ENCODE data around the gene SELENOI. TPM values are rescaled to one million over a fixed set of nuclear protein-coding genes. Genes with fewer than 3 reads are reported as not detected.

Gene SELENOI
- total and polyA plus RNA-seq, 10 of the 15 experiments (the other 5 are each of a cell fraction or from before 2014, with no cell fraction given): 5.2 to 31.4 (median 17.4) TPM

DNA sequence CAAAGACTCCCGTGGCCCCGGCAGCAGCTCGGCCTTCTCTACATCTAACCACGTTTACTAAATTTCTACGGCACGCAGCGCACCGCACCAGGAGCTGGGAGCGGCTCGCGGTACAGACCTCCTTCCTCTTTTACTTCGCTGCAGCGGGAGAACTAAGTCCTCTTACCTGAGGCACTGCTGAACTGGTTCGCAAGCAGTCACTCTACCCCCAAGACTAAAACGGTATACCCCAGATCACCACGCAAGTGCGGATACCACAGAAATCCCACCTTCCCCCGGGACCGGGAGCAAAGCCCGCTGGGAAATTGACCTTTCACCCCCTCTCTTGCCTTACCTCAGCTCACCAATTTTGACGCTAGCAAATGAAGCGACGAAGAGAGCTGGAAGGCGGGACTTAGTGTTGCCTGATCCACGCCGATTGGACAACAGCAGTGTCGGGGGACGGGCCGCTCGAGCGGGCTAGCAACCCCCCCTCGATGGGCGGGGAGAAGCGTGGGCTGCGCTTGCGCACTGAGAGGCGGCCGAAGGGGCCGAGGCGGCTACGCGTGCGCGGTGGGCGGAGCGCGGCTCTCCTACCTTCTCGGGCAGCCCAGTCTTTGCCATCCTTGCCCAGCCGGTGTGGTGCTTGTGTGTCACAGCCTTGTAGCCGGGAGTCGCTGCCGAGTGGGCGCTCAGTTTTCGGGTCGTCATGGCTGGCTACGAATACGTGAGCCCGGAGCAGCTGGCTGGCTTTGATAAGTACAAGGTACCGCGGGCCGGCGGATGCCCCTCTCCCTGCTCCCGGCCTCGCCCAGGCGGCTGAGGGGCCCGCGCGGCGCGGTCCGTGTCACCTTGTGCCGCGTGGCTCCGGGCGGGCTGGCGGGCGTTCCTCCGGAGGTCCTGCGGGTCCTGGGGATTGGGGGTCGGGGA lies at the start of gene SELENOI (continued):
- TF ChIP-seq MEF2B (IDR thresholded peaks at IDR 0.05; ENCODE audit: partially characterized antibody, poor library complexity, severe bottlenecking) (peak; percentile 98), SREBF2 (IDR thresholded peaks at IDR 0.05; ENCODE audit: low read length) (no peak), SMAD1 (IDR thresholded peaks at IDR 0.05; ENCODE audit: low read depth, partially characterized antibody) (peak; percentile 83), GATAD2B (conservative IDR thresholded peaks at IDR 0.05; ENCODE audit: low read depth) (peak; percentile 69), CEBPB (IDR thresholded peaks at IDR 0.05; ENCODE audit: borderline replicate concordance in 1 of 2, low read depth in 2 of 2, low read length in 2 of 2) (no peak), NBN (IDR thresholded peaks at IDR 0.05) (peak; percentile 94), PML (IDR thresholded peaks at IDR 0.05; ENCODE audit: low read length) (peak; percentile 94)
- TF ChIP-seq, protein P1, sequence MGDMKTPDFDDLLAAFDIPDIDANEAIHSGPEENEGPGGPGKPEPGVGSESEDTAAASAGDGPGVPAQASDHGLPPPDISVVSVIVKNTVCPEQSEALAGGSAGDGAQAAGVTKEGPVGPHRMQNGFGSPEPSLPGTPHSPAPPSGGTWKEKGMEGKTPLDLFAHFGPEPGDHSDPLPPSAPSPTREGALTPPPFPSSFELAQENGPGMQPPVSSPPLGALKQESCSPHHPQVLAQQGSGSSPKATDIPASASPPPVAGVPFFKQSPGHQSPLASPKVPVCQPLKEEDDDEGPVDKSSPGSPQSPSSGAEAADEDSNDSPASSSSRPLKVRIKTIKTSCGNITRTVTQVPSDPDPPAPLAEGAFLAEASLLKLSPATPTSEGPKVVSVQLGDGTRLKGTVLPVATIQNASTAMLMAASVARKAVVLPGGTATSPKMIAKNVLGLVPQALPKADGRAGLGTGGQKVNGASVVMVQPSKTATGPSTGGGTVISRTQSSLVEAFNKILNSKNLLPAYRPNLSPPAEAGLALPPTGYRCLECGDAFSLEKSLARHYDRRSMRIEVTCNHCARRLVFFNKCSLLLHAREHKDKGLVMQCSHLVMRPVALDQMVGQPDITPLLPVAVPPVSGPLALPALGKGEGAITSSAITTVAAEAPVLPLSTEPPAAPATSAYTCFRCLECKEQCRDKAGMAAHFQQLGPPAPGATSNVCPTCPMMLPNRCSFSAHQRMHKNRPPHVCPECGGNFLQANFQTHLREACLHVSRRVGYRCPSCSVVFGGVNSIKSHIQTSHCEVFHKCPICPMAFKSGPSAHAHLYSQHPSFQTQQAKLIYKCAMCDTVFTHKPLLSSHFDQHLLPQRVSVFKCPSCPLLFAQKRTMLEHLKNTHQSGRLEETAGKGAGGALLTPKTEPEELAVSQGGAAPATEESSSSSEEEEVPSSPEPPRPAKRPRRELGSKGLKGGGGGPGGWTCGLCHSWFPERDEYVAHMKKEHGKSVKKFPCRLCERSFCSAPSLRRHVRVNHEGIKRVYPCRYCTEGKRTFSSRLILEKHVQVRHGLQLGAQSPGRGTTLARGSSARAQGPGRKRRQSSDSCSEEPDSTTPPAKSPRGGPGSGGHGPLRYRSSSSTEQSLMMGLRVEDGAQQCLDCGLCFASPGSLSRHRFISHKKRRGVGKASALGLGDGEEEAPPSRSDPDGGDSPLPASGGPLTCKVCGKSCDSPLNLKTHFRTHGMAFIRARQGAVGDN (IDR thresholded peaks at IDR 0.05): peak; percentile 52
- TF ChIP-seq, protein P2, sequence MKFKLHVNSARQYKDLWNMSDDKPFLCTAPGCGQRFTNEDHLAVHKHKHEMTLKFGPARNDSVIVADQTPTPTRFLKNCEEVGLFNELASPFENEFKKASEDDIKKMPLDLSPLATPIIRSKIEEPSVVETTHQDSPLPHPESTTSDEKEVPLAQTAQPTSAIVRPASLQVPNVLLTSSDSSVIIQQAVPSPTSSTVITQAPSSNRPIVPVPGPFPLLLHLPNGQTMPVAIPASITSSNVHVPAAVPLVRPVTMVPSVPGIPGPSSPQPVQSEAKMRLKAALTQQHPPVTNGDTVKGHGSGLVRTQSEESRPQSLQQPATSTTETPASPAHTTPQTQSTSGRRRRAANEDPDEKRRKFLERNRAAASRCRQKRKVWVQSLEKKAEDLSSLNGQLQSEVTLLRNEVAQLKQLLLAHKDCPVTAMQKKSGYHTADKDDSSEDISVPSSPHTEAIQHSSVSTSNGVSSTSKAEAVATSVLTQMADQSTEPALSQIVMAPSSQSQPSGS (IDR thresholded peaks at IDR 0.05; ENCODE audit: low read length): no peak
- TF ChIP-seq, protein P3, sequence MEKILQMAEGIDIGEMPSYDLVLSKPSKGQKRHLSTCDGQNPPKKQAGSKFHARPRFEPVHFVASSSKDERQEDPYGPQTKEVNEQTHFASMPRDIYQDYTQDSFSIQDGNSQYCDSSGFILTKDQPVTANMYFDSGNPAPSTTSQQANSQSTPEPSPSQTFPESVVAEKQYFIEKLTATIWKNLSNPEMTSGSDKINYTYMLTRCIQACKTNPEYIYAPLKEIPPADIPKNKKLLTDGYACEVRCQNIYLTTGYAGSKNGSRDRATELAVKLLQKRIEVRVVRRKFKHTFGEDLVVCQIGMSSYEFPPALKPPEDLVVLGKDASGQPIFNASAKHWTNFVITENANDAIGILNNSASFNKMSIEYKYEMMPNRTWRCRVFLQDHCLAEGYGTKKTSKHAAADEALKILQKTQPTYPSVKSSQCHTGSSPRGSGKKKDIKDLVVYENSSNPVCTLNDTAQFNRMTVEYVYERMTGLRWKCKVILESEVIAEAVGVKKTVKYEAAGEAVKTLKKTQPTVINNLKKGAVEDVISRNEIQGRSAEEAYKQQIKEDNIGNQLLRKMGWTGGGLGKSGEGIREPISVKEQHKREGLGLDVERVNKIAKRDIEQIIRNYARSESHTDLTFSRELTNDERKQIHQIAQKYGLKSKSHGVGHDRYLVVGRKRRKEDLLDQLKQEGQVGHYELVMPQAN (conservative IDR thresholded peaks at IDR 0.05): peak; percentile 89
- TF ChIP-seq, protein P4, sequence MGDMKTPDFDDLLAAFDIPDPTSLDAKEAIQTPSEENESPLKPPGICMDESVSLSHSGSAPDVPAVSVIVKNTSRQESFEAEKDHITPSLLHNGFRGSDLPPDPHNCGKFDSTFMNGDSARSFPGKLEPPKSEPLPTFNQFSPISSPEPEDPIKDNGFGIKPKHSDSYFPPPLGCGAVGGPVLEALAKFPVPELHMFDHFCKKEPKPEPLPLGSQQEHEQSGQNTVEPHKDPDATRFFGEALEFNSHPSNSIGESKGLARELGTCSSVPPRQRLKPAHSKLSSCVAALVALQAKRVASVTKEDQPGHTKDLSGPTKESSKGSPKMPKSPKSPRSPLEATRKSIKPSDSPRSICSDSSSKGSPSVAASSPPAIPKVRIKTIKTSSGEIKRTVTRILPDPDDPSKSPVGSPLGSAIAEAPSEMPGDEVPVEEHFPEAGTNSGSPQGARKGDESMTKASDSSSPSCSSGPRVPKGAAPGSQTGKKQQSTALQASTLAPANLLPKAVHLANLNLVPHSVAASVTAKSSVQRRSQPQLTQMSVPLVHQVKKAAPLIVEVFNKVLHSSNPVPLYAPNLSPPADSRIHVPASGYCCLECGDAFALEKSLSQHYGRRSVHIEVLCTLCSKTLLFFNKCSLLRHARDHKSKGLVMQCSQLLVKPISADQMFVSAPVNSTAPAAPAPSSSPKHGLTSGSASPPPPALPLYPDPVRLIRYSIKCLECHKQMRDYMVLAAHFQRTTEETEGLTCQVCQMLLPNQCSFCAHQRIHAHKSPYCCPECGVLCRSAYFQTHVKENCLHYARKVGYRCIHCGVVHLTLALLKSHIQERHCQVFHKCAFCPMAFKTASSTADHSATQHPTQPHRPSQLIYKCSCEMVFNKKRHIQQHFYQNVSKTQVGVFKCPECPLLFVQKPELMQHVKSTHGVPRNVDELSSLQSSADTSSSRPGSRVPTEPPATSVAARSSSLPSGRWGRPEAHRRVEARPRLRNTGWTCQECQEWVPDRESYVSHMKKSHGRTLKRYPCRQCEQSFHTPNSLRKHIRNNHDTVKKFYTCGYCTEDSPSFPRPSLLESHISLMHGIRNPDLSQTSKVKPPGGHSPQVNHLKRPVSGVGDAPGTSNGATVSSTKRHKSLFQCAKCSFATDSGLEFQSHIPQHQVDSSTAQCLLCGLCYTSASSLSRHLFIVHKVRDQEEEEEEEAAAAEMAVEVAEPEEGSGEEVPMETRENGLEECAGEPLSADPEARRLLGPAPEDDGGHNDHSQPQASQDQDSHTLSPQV (IDR thresholded peaks at IDR 0.05): no peak
- TF ChIP-seq, protein P5, sequence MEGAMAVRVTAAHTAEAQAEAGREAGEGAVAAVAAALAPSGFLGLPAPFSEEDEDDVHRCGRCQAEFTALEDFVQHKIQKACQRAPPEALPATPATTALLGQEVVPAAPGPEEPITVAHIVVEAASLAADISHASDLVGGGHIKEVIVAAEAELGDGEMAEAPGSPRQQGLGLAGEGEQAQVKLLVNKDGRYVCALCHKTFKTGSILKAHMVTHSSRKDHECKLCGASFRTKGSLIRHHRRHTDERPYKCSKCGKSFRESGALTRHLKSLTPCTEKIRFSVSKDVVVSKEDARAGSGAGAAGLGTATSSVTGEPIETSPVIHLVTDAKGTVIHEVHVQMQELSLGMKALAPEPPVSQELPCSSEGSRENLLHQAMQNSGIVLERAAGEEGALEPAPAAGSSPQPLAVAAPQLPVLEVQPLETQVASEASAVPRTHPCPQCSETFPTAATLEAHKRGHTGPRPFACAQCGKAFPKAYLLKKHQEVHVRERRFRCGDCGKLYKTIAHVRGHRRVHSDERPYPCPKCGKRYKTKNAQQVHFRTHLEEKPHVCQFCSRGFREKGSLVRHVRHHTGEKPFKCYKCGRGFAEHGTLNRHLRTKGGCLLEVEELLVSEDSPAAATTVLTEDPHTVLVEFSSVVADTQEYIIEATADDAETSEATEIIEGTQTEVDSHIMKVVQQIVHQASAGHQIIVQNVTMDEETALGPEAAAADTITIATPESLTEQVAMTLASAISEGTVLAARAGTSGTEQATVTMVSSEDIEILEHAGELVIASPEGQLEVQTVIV (IDR thresholded peaks at IDR 0.05; ENCODE audit: borderline replicate concordance, partially characterized antibody): peak; percentile 45
